NK-92 treated with Interleukin-12 subunit alpha and Interleukin-12 subunit beta, amount 100 ng/mL, for 24 hours (cell line): ENCODE results near the gene RTL10.

Experiments
- DNase-seq: peaks from one replicate; lab custom pipeline; 2025; lab: John Stamatoyannopoulos, UW

The RTL10 gene

GRCh38 chr22:19875531-19876313, 21.0 kb upstream of the RTL10 start:
- no peak for DNase-seq

GRCh38 chr22:19875061-19875530, 20.4 kb upstream of the RTL10 start:
- DNase-seq: no peak

GRCh38 chr22:19874307-19875060, 19.8 kb upstream of the RTL10 start:
- no peak for DNase-seq

GRCh38 chr22:19873960-19874306, 19.3 kb upstream of the RTL10 start:
- DNase-seq: no peak

DNA sequence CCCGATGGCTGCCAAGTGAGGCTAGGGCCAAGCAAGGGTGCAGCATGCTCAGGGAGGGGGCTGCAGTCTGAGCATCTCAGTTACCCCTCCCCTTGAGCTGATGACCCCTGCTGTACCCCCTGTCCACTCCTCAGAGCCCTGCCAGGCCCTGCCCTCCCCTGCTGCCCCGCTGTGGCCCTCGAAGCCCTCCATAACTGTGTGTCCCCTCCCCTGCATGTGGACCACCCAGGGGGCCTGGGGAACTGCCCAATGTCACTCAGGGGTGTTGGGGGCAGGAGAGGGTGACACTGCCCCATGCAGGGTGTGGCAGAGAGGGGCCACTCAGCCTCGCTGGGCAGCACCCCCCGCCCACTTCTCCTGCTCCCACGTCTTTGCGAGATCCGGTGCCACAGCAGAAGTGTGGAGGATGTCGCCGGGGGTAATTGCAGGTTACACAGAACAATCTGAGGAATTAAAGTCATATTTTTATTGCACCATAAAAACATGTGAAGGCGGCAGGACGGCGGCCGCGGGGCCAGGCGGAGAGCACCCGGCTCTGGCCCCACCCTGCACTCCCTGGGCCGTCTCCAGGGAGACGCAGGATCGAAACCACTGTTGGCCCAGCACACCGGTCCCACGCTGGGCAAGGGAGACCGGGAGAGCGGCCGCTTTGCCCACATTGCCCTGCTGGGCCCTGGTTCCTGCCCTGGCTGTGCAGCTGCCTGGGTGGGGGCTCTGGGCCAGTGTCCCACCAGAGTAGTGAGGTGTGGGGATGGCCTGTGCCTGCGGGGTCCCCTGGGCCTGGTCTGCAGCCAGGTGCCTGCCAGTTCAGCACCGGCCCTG, 18.7 kb upstream of the RTL10 start:
- DNase-seq: no peak

- DNase-seq: no peak
These were observed 18.1 kb upstream of the RTL10 start for GRCh38 chr22:19872779-19873137.

DNA sequence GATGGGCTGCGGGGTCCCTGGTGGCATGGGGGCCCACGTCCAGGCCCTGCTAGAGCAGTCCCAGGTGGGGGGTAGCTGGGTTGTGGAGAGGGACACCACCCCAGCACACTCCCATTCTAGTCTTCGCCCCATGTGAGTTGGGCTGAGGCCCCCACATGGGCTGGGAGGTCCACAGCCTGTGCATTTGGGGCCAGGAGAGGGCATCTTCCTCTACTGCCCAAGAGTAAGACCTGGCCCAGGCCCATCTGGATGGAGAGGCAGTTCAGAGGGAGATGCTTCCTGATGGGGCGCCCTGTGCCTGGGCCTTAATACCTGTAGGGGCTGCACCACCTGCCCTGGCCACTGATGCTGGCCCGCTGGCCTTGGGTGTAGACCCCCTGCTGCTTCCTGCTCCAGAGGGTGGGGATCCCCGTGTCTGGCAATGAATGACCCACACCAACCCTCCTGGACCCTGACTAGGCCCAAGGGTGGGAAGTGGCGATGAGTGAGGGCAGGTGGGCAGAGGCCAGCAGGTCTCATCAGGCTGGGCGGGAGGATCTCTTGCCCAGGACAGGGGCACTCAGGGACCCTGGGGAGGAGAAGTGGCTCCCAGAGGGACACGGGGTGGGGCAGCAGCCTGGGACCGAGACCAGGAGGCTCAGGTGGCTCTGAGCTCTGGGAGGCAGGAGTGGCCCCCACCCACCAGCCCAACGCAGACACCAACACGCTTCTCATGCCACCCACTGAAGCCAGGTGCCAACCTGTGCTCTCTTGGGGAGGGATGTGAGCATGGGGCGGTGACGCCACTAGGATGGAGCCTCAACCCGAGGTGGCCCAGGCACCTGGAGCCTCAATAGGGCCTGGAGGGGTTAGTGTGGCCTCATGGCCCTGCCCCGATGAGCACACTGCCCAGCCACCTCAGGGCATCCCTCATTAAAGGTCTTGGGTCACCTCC, 17.4 kb upstream of the RTL10 start:
- DNase-seq: no peak

DNA sequence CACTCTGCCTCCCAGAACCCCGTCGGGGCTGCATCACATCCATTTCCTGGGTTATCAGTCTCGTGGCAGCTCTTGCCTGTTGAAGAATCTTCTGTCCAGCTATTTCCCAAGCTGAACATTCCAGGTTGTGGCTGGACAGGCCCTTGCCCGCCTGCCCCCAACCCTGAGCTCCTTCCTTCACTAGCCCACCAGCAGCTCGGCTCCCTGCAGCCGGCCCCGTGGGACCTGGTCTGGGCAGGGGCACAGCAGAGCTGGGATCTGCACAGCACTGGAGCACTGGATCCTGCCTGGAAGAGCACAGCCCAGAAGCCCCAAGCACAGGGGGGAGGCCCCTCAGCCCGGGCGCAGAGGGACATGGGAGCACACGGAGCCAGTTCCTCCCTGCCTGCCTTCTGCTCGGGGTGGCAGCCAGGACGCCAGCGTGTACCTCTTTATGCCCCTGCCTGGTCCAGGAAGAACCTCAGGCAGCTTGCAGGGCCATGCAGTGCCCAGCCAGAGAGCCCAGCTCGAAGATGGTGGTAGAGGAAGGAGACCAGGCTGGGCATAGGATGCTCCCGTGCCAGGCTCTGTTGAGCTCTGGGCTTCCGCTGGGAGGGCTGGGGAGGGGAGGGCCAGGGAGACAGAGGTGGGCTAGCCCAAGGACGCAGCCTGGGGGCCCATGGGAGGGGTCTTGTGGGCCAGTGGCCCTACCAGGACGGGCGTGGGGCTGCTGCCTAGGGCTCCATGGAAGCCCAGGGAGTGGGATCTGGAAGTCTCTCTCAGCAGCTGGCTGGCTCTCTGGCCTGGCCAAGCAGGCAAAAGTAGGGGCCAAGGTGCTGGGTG, 16.6 kb upstream of the RTL10 start:
- no peak for DNase-seq

- no peak for DNase-seq
These were observed 15.7 kb upstream of the RTL10 start for GRCh38 chr22:19870153-19871022.

- no peak for DNase-seq
These were observed 15.0 kb upstream of the RTL10 start for GRCh38 chr22:19869497-19870152.

DNA sequence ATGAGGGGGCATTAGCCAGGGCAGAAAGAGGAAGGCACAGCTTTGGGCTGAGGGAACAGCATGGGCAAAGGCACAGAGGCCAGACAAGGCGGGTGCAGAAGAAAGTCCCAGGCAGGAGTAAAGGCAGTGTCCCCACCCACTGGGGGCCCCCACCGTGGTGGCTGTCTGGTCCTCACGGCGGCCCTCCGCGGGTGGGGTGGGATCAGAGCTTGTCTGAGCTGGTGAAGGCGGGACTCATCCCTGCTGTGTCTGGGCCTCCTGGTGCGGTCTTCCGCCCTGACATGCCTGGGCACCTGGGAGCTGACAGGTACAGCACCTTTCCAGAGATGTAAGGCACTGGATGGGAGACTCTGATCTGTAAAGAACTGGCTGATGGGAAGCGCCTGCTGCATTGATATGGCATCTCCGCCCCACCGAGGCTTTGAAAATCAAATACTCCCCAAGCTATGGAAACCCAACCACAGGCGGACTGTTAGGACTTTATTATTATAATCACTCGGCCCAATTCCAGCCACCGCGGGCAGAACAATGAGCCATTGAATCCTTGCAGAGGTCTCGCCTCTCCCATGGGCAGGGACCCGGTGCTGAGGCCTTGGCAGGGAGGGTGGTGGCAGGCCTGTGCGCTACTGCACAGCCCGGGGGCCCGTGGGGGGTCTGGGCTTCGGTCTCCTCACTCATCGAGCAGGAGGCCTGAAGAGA, 14.2 kb upstream of the RTL10 start:
- DNase-seq: no peak

GRCh38 chr22:19868333-19868732, 13.7 kb upstream of the RTL10 start:
- DNase-seq: no peak

GRCh38 chr22:19867617-19868016, 12.9 kb upstream of the RTL10 start:
- no peak for DNase-seq

DNA sequence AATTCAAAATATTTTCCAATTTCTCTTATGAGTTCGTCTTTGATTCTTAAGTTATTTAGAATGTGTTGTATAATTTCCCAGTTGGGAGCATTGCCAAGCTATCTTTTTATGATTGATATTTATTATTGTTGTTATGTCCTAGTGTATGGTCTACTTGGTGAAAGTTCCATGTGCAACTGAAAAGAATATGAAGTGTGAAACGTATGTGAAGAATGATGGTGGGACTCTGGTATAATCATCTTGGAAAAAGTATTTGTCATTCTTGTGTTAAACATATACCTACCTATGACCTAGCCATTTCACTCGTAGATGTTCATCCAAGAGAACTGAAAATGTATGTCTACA, 12.0 kb upstream of the RTL10 start:
- DNase-seq: no peak

DNA sequence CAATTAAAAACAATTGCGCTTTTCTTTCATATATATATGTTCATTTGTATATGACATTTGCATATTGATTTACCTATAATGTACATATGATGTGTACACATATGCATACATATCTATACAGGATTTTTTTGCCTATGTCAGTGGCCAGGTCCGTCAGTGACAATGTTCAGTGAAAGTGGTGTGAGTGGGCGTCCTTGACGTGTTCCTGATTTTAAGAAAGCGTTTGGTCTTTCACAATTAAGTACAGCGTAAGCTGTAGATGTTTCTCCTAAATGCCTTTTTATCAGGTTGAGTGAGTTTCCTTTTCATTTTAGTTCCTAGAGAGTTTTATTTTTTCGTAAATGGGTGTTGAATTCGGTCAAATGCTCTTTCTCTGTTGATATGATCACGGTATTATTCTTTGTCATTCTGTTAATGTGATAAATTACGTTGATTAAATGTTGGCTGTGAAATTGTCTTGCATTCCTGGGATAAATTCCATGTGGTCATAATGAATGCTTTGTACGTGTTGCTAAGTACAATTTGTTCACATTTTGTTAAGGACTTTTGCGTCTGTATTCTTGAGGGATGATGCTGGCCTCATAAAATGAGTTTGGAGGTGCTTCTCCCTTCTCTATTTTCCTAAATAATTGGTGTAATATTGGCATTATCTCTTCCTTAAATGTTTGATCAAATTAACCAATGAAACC, 10.6 kb upstream of the RTL10 start:
- DNase-seq: no peak

DNA sequence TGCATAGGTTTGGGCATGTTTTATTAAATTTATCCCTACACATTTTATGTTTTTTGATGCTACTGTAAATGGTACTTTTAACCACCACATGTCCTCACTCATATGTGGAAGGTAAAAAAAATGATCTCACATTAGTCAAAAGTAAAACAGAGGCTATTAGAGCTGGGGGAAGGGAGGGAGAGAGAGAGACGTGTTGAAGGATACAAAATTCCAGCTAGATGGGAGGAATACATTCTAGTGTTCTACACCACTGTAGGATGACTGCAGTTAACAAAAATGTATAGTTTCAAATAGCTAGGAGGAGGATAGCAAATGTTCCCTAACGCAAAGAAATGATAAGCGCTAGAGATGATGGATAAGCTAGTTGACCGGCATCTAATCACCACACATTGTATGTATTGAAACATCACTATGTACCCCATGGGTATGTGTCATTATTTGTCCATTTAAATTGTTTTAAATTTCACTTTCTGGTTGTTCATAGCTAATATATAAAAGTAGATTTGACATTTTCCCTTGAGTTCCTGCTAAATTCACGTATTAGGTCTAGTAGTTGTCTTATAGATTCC, 9.9 kb upstream of the RTL10 start:
- DNase-seq: no peak

- no peak for DNase-seq
These were observed 8.9 kb upstream of the RTL10 start for GRCh38 chr22:19863571-19863970.
